Upper lobe of left lung (tissue), 6 donors: ENCODE results near the gene SPRTN. TPM values are rescaled to one million over a fixed set of nuclear protein-coding genes. Genes with fewer than 3 reads are reported as not detected.

Source experiments
- ATAC-seq, 2 donors: fragments of 200-7000 bp; cut with Tn5 transposase; one replicate each; pipeline ENCODE4 v1.9.1; 2022; ENCODE audit warnings: mild to moderate bottlenecking in 2 of 2, moderate library complexity in 2 of 2; ENCODE audit not compliant: low FRiP score in 2 of 2
- DNase-seq, 2 donors: peaks; one replicate each; pipeline ENCODE4 v3.0.0-alpha.2; 2019 to 2020
- H3K27ac ChIP-seq, 4 donors: fragments of 200-600 bp; sonication (generic); one replicate each; pipeline ENCODE4 v1.5.1; 2016 to 2019
- H3K27me3 ChIP-seq, 4 donors: fragments of 200-600 bp; sonication (generic); one replicate each; pipeline ENCODE4 v1.5.1; 2017 to 2019
- H3K36me3 ChIP-seq, 4 donors: fragments of 200-600 bp; sonication (generic); one replicate each; pipeline ENCODE4 v1.5.1; 2016 to 2019
- H3K4me1 ChIP-seq, 4 donors: fragments of 200-600 bp; sonication (generic); one replicate each; pipeline ENCODE4 v1.5.1; 2018 to 2019
- H3K4me3 ChIP-seq, 4 donors: fragments of 200-600 bp; sonication (generic); one replicate each; pipeline ENCODE4 v1.5.1; 2017 to 2019; ENCODE audit warnings: mild to moderate bottlenecking in 2 of 4, moderate library complexity in 1 of 4
- H3K9me3 ChIP-seq, 4 donors: fragments of 200-600 bp; sonication (generic); one replicate each; pipeline ENCODE4 v1.5.1; 2018 to 2019
- EP300 ChIP-seq, 4 donors: sonication (generic); formaldehyde crosslinking; IDR thresholded peaks; one replicate each; pipeline ENCODE4 v1.5.1; 2017; ENCODE audit warnings: antibody characterized with exemption in 4 of 4, control low read depth in 2 of 4
- POLR2A ChIP-seq, 4 donors: fragments of 450-650 bp; IDR thresholded peaks; one replicate each; pipeline ENCODE4 v1.5.1; 2016 to 2017; ENCODE audit warnings: antibody characterized with exemption in 4 of 4, mild to moderate bottlenecking in 2 of 4
- POLR2AphosphoS5 ChIP-seq, 2 donors: sonication (generic); formaldehyde crosslinking; IDR thresholded peaks; one replicate each; pipeline ENCODE4 v1.5.1; 2017; ENCODE audit warnings: antibody characterized with exemption in 2 of 2
- WGBS, 2 donors: methylation state at CpG; one replicate each; pipeline ENCODE4 v1.1.5; 2017 to 2018; 5-methylcytosine and 5-hydroxymethylcytosine counted together
- total RNA-seq, 6 donors: library from RNA; depleted of rRNA in 4 of 6; stranded (reverse); fragments of >200 nt in 4 of 6; gene quantifications; one replicate each; pipeline versions ENCODE4 v1.1.0 to v1.2.1, GENCODE V29; 2016 to 2021
- TF ChIP-seq, protein P1 (sequence below), 6 experiments: fragments of 450-650 bp in 4 of 6; fragments of 200-600 bp in 2 of 6; sonication (generic) in 2 of 6; IDR thresholded peaks; one replicate each; pipeline ENCODE4 v1.5.1; 2016 to 2019; ENCODE audit warnings: antibody characterized with exemption in 6 of 6
- donor health status: DM: no; HTN: no; CAD: no; lungs with moderate emphysema.
- donor health status: DM: no; HTN: yes; CAD: no; lungs with severe emphysema.

The SPRTN gene
- total RNA-seq, 6 donors from 2014 or later = 8.8 to 30.9 (median 17.2) TPM

- no peak overlapping the region for H3K4me3 ChIP-seq
- H3K27me3 ChIP-seq = no peaks in the 10 kb centered on the region
- H3K9me3 ChIP-seq = no peaks in the 10 kb centered on the region
- WGBS, 2 donors = 97% methylated on average over 38 to 40 of the region's 44 CpGs
- H3K36me3 ChIP-seq = no peaks in the 10 kb centered on the region
- TF ChIP-seq, protein P1, sequence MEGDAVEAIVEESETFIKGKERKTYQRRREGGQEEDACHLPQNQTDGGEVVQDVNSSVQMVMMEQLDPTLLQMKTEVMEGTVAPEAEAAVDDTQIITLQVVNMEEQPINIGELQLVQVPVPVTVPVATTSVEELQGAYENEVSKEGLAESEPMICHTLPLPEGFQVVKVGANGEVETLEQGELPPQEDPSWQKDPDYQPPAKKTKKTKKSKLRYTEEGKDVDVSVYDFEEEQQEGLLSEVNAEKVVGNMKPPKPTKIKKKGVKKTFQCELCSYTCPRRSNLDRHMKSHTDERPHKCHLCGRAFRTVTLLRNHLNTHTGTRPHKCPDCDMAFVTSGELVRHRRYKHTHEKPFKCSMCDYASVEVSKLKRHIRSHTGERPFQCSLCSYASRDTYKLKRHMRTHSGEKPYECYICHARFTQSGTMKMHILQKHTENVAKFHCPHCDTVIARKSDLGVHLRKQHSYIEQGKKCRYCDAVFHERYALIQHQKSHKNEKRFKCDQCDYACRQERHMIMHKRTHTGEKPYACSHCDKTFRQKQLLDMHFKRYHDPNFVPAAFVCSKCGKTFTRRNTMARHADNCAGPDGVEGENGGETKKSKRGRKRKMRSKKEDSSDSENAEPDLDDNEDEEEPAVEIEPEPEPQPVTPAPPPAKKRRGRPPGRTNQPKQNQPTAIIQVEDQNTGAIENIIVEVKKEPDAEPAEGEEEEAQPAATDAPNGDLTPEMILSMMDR (IDR thresholded peaks at IDR 0.05) = no peak
- TF ChIP-seq POLR2A (IDR thresholded peaks at IDR 0.05) = no peak
- TF ChIP-seq EP300 (IDR thresholded peaks at IDR 0.05) = no peak
- no peak for TF ChIP-seq POLR2AphosphoS5 (IDR thresholded peaks at IDR 0.05)
- no peak overlapping the region for H3K27ac ChIP-seq
- ATAC-seq = no peak
- no peaks in the 10 kb centered on the region for H3K4me1 ChIP-seq
- peak in 1 of 2 donors; percentile 81 for DNase-seq
These were observed 20.6 kb upstream of the SPRTN start for GRCh38 chr1:231317306-231318014.

GRCh38 chr1:231318015-231318355 lies 20.1 kb upstream of the SPRTN start:
- ATAC-seq (no peak), DNase-seq (no peak)
- no peaks in the 10 kb centered on the region for H3K9me3 ChIP-seq
- no peaks in the 10 kb centered on the region for H3K27me3 ChIP-seq
- no peak overlapping the region for H3K27ac ChIP-seq
- no peak overlapping the region for H3K4me3 ChIP-seq
- H3K36me3 ChIP-seq = no peaks in the 10 kb centered on the region
- WGBS, 2 donors = 92 to 96% methylated on average over 15 of the region's 15 CpGs
- TF ChIP-seq, protein P1 (IDR thresholded peaks at IDR 0.05) = no peak
- TF ChIP-seq POLR2AphosphoS5 (IDR thresholded peaks at IDR 0.05) = no peak
- no peak for TF ChIP-seq EP300 (IDR thresholded peaks at IDR 0.05)
- no peaks in the 10 kb centered on the region for H3K4me1 ChIP-seq

GRCh38 chr1:231318568-231318967 lies 19.5 kb upstream of the SPRTN start:
- no peak for ATAC-seq

GRCh38 chr1:231319080-231319479 lies 19.0 kb upstream of the SPRTN start:
- Histone ChIP-seq H3K4me3 (no peak overlapping the region), H3K36me3 (no peaks in the 10 kb centered on the region), H3K9me3 (no peaks in the 10 kb centered on the region), H3K27ac (no peak overlapping the region), H3K27me3 (no peaks in the 10 kb centered on the region), H3K4me1 (no peaks in the 10 kb centered on the region)
- no peak for DNase-seq
- no peak for TF ChIP-seq POLR2A (IDR thresholded peaks at IDR 0.05)
- peak in 1 of 2 donors; percentile 51 for ATAC-seq
- WGBS, 2 donors = 90 to 91% methylated on average over 9 of the region's 9 CpGs

More at GRCh38 chr1:231318568-231318967, 19.5 kb upstream of the SPRTN start:
- H3K27ac ChIP-seq = no peak overlapping the region
- TF ChIP-seq, protein P1 (IDR thresholded peaks at IDR 0.05) = no peak
- no peaks in the 10 kb centered on the region for H3K9me3 ChIP-seq
- no peaks in the 10 kb centered on the region for H3K4me1 ChIP-seq
- no peak for DNase-seq
- no peaks in the 10 kb centered on the region for H3K36me3 ChIP-seq
- WGBS, 2 donors = 83% methylated on average over 1 to 4 of the region's 4 CpGs
- no peaks in the 10 kb centered on the region for H3K27me3 ChIP-seq
- H3K4me3 ChIP-seq = no peak overlapping the region

DNA sequence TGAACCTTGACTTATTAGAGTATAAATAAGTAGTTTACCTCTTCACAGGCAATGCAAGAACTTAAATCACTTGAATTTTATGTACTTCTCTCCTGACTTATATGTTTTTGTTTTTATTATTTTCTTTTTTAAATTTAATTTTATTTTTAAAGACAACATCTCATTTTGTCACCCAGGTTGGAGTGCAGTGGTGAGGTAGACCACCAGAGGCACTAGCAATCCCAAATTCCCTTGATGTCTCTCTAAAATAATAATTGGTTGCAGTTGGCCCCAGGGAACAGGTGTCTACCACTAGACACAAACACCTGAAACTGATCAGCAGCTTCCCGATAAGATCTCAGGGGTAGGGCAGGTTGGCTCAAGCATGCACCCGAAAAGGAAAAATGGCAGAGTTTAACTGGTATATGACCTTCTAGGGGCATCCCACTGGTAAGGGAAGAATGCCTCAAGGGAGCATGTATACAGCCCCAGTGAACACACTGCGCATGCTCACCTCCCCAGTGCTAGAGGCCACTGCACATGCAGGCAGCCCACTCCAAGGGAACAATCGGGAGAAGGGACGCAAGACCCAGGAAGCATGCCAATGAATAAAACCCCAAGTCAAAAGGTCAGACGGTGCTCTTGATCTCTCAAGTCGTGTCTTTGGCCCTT lies 15.1 kb upstream of the SPRTN start:
- Histone ChIP-seq H3K27me3 (no peaks in the 10 kb centered on the region), H3K36me3 (no peaks in the 10 kb centered on the region), H3K4me3 (no peak overlapping the region), H3K27ac (no peak overlapping the region), H3K9me3 (no peaks in the 10 kb centered on the region), H3K4me1 (no peaks in the 10 kb centered on the region)
- DNase-seq (no peak), ATAC-seq (no peak)
- 66 to 72% methylated on average over 7 of the region's 7 CpGs for WGBS, 2 donors
- no peak for TF ChIP-seq POLR2A (IDR thresholded peaks at IDR 0.05)
- TF ChIP-seq, protein P1 (IDR thresholded peaks at IDR 0.05) = no peak
